Ectodermal cell (in vitro differentiated cells): ENCODE data around the gene LRP1B.

ENCODE experiments used
- H3K27ac ChIP-seq: 2 replicates; pipeline ENCODE4 v1.7.0; 2013; ENCODE audit warnings: mild to moderate bottlenecking, low read depth, low read length; ENCODE audit not compliant: insufficient read depth, poor library complexity, severe bottlenecking
- H3K27me3 ChIP-seq: 2 replicates; pipeline ENCODE4 v1.7.0; 2013; ENCODE audit warnings: mild to moderate bottlenecking, low read length; ENCODE audit not compliant: insufficient read depth, control insufficient read depth, poor library complexity, severe bottlenecking
- H3K36me3 ChIP-seq: one replicate; pipeline ENCODE4 v1.7.0; 2013; ENCODE audit warnings: low read length; ENCODE audit not compliant: control insufficient read depth, insufficient read depth
- H3K4me1 ChIP-seq: one replicate; pipeline ENCODE4 v1.7.0; 2013; ENCODE audit warnings: low read length; ENCODE audit not compliant: control insufficient read depth, insufficient read depth
- H3K4me3 ChIP-seq: 2 replicates; pipeline ENCODE4 v1.7.0; 2013; ENCODE audit warnings: low read depth, low read length, control low read depth; ENCODE audit not compliant: insufficient read depth
- H3K9me3 ChIP-seq: 2 replicates; pipeline ENCODE4 v1.7.0; 2013; ENCODE audit warnings: mild to moderate bottlenecking, low read length, moderate library complexity; ENCODE audit not compliant: control insufficient read depth
- WGBS, 2 experiments: methylation state at CpG; one replicate each; pipeline ENCODE4 v1.1.7; 2013; ENCODE audit warnings: missing lambda C conversion rate in 2 of 2; 5-methylcytosine and 5-hydroxymethylcytosine counted together

LRP1B gene

GRCh38 chr2:141151611-141152286, 979.1 kb downstream of the LRP1B start:
- no peaks in the 10 kb centered on the region for H3K36me3 ChIP-seq
- H3K4me3 ChIP-seq = no peak overlapping the region
- H3K4me1 ChIP-seq = no peaks in the 10 kb centered on the region
- H3K27me3 ChIP-seq = no peaks in the 10 kb centered on the region
- no peaks in the 10 kb centered on the region for H3K9me3 ChIP-seq
- H3K27ac ChIP-seq = no peak overlapping the region
- WGBS, 2 experiments = 73 to 87% methylated on average over 1 of the region's 3 CpGs

GRCh38 chr2:141142025-141142424, 988.8 kb downstream of the LRP1B start:
- no peak overlapping the region for H3K27ac ChIP-seq
- no peak overlapping the region for H3K4me3 ChIP-seq
- no peaks in the 10 kb centered on the region for H3K9me3 ChIP-seq
- H3K4me1 ChIP-seq = no peaks in the 10 kb centered on the region
- H3K36me3 ChIP-seq = no peaks in the 10 kb centered on the region
- 91 to 97% methylated on average over 3 of the region's 3 CpGs for WGBS, 2 experiments
- H3K27me3 ChIP-seq = no peaks in the 10 kb centered on the region

- no peak overlapping the region for H3K27ac ChIP-seq
- no peaks in the 10 kb centered on the region for H3K4me1 ChIP-seq
- no peak overlapping the region for H3K4me3 ChIP-seq
- H3K9me3 ChIP-seq = no peaks in the 10 kb centered on the region
- 98 to 100% methylated on average over 3 of the region's 4 CpGs for WGBS, 2 experiments
- H3K36me3 ChIP-seq = no peaks in the 10 kb centered on the region
- no peaks in the 10 kb centered on the region for H3K27me3 ChIP-seq
These were observed 993.6 kb downstream of the LRP1B start for GRCh38 chr2:141137122-141137693.

- no peak overlapping the region for H3K27ac ChIP-seq
- H3K27me3 ChIP-seq = no peaks in the 10 kb centered on the region
- H3K4me1 ChIP-seq = no peaks in the 10 kb centered on the region
- 77 to 83% methylated on average over 4 of the region's 4 CpGs for WGBS, 2 experiments
- H3K9me3 ChIP-seq = no peaks in the 10 kb centered on the region
- no peak overlapping the region for H3K4me3 ChIP-seq
- no peaks in the 10 kb centered on the region for H3K36me3 ChIP-seq
These were observed 996.9 kb downstream of the LRP1B start for GRCh38 chr2:141133883-141134282.

GRCh38 chr2:141125432-141125831, 1005.4 kb downstream of the LRP1B start:
- Histone ChIP-seq H3K27me3 (no peaks in the 10 kb centered on the region), H3K4me1 (no peaks in the 10 kb centered on the region), H3K4me3 (no peak overlapping the region), H3K36me3 (no peaks in the 10 kb centered on the region), H3K27ac (no peak overlapping the region), H3K9me3 (no peaks in the 10 kb centered on the region)
- 87 to 94% methylated on average over 1 to 2 of the region's 2 CpGs for WGBS, 2 experiments

GRCh38 chr2:141118836-141119235, 1012.0 kb downstream of the LRP1B start:
- Histone ChIP-seq H3K27me3 (no peaks in the 10 kb centered on the region), H3K36me3 (no peaks in the 10 kb centered on the region)
- 91 to 100% methylated on average over 3 of the region's 4 CpGs for WGBS, 2 experiments

GRCh38 chr2:141113301-141113700, 1017.5 kb downstream of the LRP1B start:
- Histone ChIP-seq H3K36me3 (no peaks in the 10 kb centered on the region), H3K9me3 (no peaks in the 10 kb centered on the region), H3K27me3 (no peaks in the 10 kb centered on the region), H3K4me1 (no peaks in the 10 kb centered on the region), H3K27ac (no peak overlapping the region), H3K4me3 (no peak overlapping the region)

More at GRCh38 chr2:141118836-141119235, 1012.0 kb downstream of the LRP1B start:
- Histone ChIP-seq H3K27ac (no peak overlapping the region), H3K4me1 (no peaks in the 10 kb centered on the region), H3K4me3 (no peak overlapping the region), H3K9me3 (no peaks in the 10 kb centered on the region)

GRCh38 chr2:141109633-141110032, 1021.2 kb downstream of the LRP1B start:
- Histone ChIP-seq H3K4me3 (no peak overlapping the region), H3K27me3 (no peaks in the 10 kb centered on the region), H3K9me3 (no peaks in the 10 kb centered on the region), H3K4me1 (no peaks in the 10 kb centered on the region), H3K27ac (no peak overlapping the region), H3K36me3 (no peaks in the 10 kb centered on the region)

- no peak overlapping the region for H3K4me3 ChIP-seq
- H3K36me3 ChIP-seq = no peaks in the 10 kb centered on the region
- H3K4me1 ChIP-seq = no peaks in the 10 kb centered on the region
- no peaks in the 10 kb centered on the region for H3K27me3 ChIP-seq
- no peaks in the 10 kb centered on the region for H3K9me3 ChIP-seq
- H3K27ac ChIP-seq = no peak overlapping the region
These were observed 1025.1 kb downstream of the LRP1B start for GRCh38 chr2:141105763-141106162.

GRCh38 chr2:141103216-141103615, 1027.6 kb downstream of the LRP1B start:
- Histone ChIP-seq H3K36me3 (no peaks in the 10 kb centered on the region), H3K9me3 (no peaks in the 10 kb centered on the region), H3K27me3 (no peaks in the 10 kb centered on the region), H3K27ac (no peak overlapping the region), H3K4me1 (no peaks in the 10 kb centered on the region), H3K4me3 (no peak overlapping the region)
- 90 to 100% methylated on average over 1 of the region's 1 CpG for WGBS, 2 experiments
